HG03060 (cell line): ENCODE data around the gene CHMP1B.
"Not testable (repeated sequence)": the region's sequence is repeated elsewhere in the genome, so short reads cannot be mapped to it uniquely, and the experiment has no call there.

ENCODE experiments used
- ATAC-seq: cut with Tn5 transposase; IDR thresholded peaks from one replicate; pipeline ENCODE4 v1.9.1; 2021; ENCODE audit warnings: low read depth, moderate number of reproducible peaks; ENCODE audit not compliant: unreplicated experiment

The CHMP1B gene

DNA sequence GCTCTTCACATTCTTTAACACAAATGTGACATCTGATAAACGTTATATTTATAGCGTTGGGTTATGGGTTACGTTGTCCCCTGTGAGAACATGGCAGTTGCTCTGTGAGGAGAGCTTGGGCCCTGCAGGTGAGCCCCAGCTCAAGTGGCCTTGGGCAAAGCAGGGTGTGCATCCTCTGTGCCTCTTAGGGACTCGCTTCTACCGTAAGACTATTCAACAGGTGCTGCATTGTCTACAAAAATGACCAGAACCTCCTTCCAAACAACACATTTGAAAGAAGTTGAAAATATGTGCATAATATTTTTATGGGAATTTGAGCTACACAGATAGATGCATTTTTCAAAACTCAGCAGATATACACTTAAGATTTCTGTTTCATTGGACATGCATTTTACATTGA lies 16.4 kb upstream of the CHMP1B start:
- no peak for ATAC-seq

DNA sequence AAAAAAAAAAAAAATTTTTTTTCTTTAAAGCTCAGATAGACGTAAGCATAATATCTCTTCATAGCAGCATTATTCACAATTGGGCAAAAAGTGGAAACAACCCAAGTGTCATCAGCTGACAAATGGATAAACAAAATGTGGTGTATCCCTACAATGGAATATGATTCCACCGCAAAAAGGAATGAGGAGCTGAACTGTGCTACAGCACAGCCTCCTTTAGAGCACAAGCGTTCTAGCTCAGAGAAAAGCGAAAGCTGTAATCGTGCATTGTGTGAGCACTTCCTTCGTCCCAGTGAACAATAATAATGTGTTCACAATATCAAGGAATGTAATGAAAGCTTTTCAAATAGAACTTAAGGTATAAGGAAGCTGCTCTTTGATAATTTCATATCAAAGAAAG lies 11.7 kb upstream of the CHMP1B start:
- ATAC-seq = no peak

DNA sequence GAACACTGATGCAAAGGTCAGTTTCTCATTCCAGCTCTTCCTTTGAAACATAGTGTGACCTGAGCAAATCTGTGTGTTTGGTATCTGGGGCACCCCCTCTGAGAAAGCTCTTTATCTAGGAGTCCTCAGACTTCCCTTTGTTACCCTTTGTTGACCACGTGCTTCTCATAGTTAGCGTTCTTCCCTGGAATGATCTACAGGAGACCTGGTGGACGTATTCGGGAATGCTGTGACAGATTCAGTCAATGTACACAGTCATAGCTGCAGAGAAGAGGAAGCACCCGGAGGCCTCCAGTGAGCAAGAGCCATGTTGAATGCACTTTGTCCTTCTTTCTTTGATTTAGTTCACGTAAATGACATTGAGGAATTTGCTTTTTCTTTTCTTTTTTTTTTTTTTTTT lies 10.7 kb upstream of the CHMP1B start:
- ATAC-seq = no peak

DNA sequence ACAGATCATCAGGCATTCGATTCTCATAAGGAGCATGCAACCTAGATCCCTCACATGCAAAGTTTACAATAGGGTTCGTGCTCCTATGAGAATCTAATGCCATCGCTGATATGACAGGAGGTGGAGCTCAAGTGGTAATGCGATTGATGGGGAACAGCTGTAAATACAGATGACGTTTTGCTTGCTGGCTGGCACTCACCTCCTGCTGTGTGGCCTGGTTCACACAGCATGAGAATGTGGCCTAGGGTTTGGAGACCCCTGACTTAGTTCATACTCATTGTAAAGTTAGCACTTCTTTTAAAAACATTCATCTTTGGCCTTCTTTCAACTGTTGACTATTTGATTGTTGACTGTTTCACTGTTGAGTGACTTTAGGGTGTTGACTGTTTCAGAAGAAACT lies 8.7 kb upstream of the CHMP1B start:
- no peak for ATAC-seq

- ATAC-seq = no peak
Observed at GRCh38 chr18:11844436-11844835, 6.8 kb upstream of the CHMP1B start.

DNA sequence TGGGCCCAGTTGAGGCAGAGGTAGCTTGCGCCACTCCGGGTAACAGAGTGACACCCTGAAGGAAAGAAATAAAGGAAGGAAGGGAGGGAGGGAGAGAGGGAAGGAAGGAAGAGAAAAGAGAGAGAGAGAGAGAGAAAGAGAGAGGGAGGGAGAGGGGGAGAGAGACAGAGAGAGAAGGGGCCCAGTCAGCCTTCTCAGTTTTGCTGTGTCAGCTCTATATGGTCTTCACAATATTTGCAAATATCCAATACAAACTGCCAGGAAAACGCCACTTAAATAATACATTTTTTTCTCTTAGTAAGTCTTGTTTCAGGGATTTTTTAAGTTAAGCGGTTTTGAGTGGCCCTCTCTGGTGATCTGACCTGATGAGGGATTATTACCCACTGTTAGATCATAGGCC lies 5.6 kb upstream of the CHMP1B start:
- no peak for ATAC-seq

DNA sequence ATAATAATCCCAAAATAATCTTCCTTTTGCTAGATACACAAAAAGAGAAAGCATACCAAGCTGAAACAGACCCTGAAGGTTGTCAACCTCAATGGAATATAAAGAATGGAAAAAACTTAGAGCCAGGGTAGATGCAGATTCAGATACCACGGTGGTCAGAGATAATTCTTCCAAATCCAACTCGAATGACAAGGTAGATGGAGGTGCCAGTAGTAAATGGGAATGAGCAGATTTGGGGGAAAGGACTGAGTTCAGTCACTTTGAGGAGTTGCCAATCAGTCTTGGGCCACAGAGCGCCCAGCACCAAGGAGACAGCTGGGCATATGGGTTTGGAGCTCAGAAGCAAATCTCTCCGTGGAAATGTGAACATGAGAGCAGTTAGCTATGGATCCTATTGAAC lies 3.4 kb upstream of the CHMP1B start:
- ATAC-seq = no peak

- ATAC-seq = no peak
Observed at GRCh38 chr18:11849279-11849678, 1.9 kb upstream of the CHMP1B start.

GRCh38 chr18:11849841-11850634 lies 1.2 kb upstream of the CHMP1B start:
- no peak for ATAC-seq

- peak; percentile 19 for ATAC-seq
Observed at GRCh38 chr18:11850821-11851145, 430 bp upstream of the CHMP1B start.

GRCh38 chr18:11851806-11852337 lies 659 bp downstream of the CHMP1B start:
- ATAC-seq = no peak

DNA sequence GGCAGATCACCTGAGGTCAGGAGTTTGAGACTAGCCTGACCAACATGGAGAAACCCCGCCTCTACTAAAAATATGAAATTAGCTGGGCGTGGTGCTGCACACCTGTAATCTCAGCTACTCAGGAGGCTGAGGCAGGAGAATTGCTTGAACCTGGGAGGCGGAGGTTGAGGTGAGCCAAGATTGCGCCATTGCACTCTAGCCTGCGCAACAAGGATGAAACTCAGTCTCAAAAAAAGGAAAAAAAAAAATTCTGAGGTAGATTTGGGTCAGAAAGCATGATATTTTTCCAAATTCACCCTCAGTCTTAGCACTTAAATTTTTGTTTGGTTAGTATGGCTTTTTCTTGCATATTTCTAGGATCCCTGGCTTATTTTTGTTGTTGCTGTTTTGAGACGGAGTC lies 3.3 kb downstream of the CHMP1B start:
- not testable (repeated sequence) for ATAC-seq

DNA sequence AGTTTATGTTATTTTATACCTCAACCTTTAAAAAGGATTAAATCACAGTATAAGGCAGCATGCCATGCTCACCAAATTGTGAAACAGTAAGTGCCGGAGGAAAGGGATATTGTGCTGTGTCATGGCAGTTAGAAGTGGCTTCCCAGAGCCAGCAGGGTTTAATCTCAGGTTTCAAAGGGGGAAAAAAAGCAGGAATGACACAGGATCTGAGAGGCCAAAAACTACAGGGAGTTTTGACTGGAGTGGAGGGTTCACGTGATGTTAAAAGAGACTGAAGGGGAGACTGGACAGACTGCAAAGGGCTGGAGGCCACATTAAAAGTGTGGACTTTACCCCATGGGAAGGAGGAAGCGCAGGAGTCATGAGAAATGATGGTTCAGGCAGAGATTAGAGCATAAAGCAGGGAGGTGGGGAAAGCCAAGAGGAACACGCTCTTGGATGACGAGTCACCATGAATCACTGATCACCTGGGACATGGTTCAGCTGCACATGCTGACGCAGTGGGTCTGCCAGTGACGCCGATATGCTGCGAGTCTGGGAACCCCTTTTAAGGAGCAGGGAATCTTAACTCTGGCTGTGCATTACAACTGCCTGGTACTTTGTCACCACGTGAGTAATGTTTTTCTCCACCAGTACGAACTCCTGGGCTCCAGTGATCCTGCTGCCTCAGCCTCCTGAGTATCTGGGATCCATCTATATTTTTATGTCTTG lies 6.1 kb downstream of the CHMP1B start:
- no peak for ATAC-seq

DNA sequence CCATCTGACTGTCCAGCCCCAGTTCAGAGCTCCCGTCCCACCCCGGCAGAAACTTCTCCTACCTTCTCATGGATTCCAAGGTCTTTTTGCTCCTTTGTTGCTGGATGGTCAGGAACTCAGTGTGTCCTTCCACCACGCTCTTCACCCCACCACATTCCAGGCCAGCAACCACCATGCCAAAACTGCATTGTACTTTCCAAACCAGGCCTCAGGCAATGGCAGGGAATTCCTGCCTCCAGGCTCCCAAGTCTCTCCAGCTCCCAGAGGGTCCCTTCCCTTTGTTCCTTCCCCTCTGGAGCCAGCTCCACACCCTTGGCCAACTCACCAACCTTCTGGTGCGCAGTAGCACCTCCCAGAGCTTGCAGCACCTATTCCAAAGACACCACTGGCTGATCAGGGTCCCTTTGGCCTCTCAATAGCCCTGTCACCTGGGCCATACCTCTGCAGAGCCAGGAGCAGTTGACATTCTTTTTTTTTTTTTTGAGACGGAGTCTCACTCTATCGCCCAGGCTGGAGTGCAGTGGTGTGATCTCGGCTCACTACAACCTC lies 8.1 kb downstream of the CHMP1B start:
- no peak for ATAC-seq

- ATAC-seq = no peak
Observed at GRCh38 chr18:11859903-11860407, 8.7 kb downstream of the CHMP1B start.

DNA sequence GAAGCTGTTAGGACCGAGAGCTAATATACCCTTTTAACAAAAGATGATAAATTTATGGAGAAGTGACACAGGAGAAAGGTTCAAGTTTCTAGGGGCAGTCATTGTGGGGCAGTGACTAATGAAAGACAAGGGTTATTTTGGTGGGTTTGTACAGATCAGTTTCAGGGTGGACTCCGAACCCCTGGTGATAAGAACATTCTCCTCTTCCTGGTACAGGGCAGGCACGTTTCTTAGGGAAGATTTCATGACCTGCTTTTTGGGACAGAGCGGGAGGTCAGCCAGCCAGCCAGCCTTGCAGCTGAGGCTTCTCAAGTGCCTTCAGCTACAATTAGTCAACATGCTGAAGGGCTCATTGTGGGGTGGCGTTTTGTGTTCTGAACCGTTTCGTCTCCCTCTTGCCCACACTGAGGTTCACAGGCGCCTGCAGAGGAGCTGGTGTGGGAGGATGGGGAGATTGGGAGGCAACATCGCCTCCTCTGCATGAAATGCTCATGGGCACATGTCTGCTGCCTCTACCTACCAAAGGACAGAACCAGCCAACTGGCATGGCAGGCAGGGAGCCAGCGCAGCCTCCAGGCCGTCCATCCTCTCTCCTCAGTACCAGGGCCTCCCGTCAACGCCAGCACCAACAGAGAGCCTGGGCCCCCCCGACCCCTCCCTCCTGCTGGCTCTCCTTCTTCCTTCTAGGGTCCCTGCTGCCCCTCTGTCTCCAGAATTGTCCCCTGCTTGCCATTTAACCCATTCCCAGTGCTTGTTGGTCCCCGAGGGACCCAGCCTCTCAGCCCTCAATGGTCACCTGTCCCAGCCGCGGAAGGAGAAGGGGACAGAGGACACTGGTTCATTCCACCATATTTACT lies 9.6 kb downstream of the CHMP1B start:
- ATAC-seq = no peak

GRCh38 chr18:11861583-11862288 lies 10.5 kb downstream of the CHMP1B start:
- ATAC-seq = no peak

GRCh38 chr18:11862468-11863137 lies 11.4 kb downstream of the CHMP1B start:
- ATAC-seq = no peak

DNA sequence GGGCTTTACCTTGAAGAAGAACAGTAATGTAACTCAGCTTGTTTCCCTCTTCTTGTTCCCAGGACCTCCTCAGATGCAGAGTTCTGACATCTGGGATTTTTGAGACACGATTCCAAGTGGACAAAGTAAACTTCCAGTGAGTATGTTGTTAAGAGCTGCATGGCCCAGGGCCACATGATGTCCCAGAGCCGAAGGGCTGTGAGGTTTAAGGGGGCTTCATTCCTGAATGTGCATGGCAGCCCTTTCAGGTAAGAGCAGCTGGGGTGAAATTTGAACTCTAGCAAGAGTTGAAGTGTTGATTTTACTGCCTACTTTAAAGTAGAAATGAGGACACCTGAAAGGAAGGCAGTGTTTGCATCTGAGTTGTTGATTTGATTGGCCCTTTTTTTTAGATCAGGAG lies 13.3 kb downstream of the CHMP1B start:
- ATAC-seq = no peak
